K562 (cell line): ENCODE measurements around the gene SUMF1. TPM values are rescaled to one million over a fixed set of nuclear protein-coding genes. Genes with fewer than 3 reads are reported as not detected.

Source experiments
- ATAC-seq: fragments of 200-7000 bp; cut with Tn5 transposase; 3 replicates; pipeline ENCODE4 v1.9.1; 2020; ENCODE audit warnings: moderate library complexity
- BruUV-seq: library from RNA; stranded (reverse); fragments of 400-500 nt; replicated peaks from 2 replicates; lab custom pipeline; 2021; lab: Mats Ljungman, UMichigan
- CTCF ChIA-PET: fragments of 300-600 bp; formaldehyde crosslinking; extraction: SDS; loops from one replicate; lab custom pipeline; 2021; ENCODE audit warnings: low intra/inter-chr PET ratio; lab: Yijun Ruan, JAX
- POLR2A ChIA-PET: fragments of 300-600, 350-650 bp; sonication (Branson Sonifier 250); formaldehyde crosslinking; extraction: SDS; loops from one replicate; lab custom pipeline; 2021; ENCODE audit warnings: antibody characterized with exemption, inconsistent platforms; lab: Yijun Ruan, JAX
- DNase-seq, 4 experiments: peaks; one replicate each; pipeline versions ENCODE4 v3.0.0 to v3.0.0-alpha.2; 2011 to 2018; ENCODE audit warnings: low spot score in 3 of 4, mixed read lengths in 3 of 4; ENCODE audit errors: extremely low read depth in 1 of 4
- FAIRE-seq: peaks from 2 replicates; lab custom pipeline; 2011; peaks lifted over from hg19 to GRCh38; lab: Jason Lieb, UNC
- H2AFZ ChIP-seq: 2 replicates; pipeline ENCODE4 v1.6.0; 2011; ENCODE audit warnings: low read depth, low read length, control low read depth, inconsistent platforms
- H3K27ac ChIP-seq: fragments of 200-600 bp; 3 replicates; pipeline ENCODE4 v1.8.0; 2011; ENCODE audit warnings: low read depth, mild to moderate bottlenecking, control low read depth, inconsistent platforms, low read length, moderate library complexity, mixed read lengths; ENCODE audit errors: extremely low read depth
- H3K27me3 ChIP-seq, 2 experiments: fragments of 300-600 bp in 1 of 2; 2 replicates in 1 of 2; 3 replicates in 1 of 2; pipeline versions ENCODE4 v1.6.0 to v1.8.0; 2011; ENCODE audit warnings: inconsistent platforms in 2 of 2, low read length in 2 of 2, mild to moderate bottlenecking in 1 of 2, mixed read lengths in 1 of 2, moderate library complexity in 1 of 2; ENCODE audit not compliant: control insufficient read depth in 2 of 2, insufficient read depth in 2 of 2
- H3K36me3 ChIP-seq: fragments of 300-600 bp; 3 replicates; pipeline ENCODE4 v1.8.0; 2011; ENCODE audit warnings: mild to moderate bottlenecking, low read length, inconsistent platforms; ENCODE audit not compliant: control insufficient read depth, insufficient read depth
- H3K4me1 ChIP-seq, 2 experiments: fragments of 200-600 bp in 1 of 2; replicated peaks in 1 of 2; 2 replicates in 1 of 2; 3 replicates in 1 of 2; pipeline versions ENCODE4 v1.5.1 to v1.8.0; 2011; ENCODE audit warnings: inconsistent platforms in 2 of 2, low read length in 2 of 2, mild to moderate bottlenecking in 1 of 2, mixed read lengths in 1 of 2, moderate library complexity in 1 of 2; ENCODE audit not compliant: control insufficient read depth in 2 of 2, insufficient read depth in 2 of 2
- H3K4me2 ChIP-seq: 2 replicates; pipeline ENCODE4 v1.6.1; 2011; ENCODE audit warnings: low read length, control low read depth, inconsistent platforms, mixed read lengths; ENCODE audit not compliant: insufficient read depth
- H3K4me3 ChIP-seq: fragments of 200-600 bp; sonication (generic), shearing (Covaris generic); 2 replicates; pipeline ENCODE4 v1.5.1; 2016; ENCODE audit warnings: control low read depth, inconsistent platforms
- H3K79me2 ChIP-seq: fragments of 200-600 bp; 3 replicates; pipeline ENCODE4 v1.8.0; 2011; ENCODE audit warnings: low read length, inconsistent platforms; ENCODE audit not compliant: control insufficient read depth, insufficient read depth
- H3K9ac ChIP-seq, 2 experiments: 2 replicates each; pipeline versions ENCODE4 v1.6.0 to v1.6.1; 2011; ENCODE audit warnings: low read depth in 2 of 2, low read length in 2 of 2, control low read depth in 1 of 2, inconsistent platforms in 1 of 2, mild to moderate bottlenecking in 1 of 2, mixed read lengths in 1 of 2; ENCODE audit not compliant: insufficient read depth in 1 of 2
- H3K9me1 ChIP-seq: one replicate; pipeline ENCODE4 v1.6.0; 2011; ENCODE audit warnings: inconsistent platforms, mild to moderate bottlenecking, low read length, moderate library complexity; ENCODE audit not compliant: control insufficient read depth, insufficient read depth
- H3K9me3 ChIP-seq: replicated peaks from 2 replicates; pipeline ENCODE4 v1.5.1; 2011; ENCODE audit warnings: low read depth, low read length, inconsistent platforms; ENCODE audit not compliant: control insufficient read depth, insufficient read depth
- H4K20me1 ChIP-seq: replicated peaks from 2 replicates; pipeline ENCODE4 v1.6.1; 2011; ENCODE audit warnings: low read length, inconsistent platforms, mixed read lengths; ENCODE audit not compliant: control insufficient read depth, insufficient read depth
- BCOR ChIP-seq: fragments of 450-650 bp; IDR thresholded peaks from 2 replicates; pipeline ENCODE4 v1.6.1; 2016
- HCFC1 ChIP-seq: IDR thresholded peaks from 2 replicates; pipeline ENCODE4 v1.6.1; 2012; ENCODE audit warnings: low read depth, low read length, improper control_type of control experiment
- HLTF ChIP-seq: fragments of 450-650 bp; IDR thresholded peaks from 2 replicates; pipeline ENCODE4 v1.6.1; 2016
- NFIC ChIP-seq: fragments of 450-650 bp; IDR thresholded peaks from 2 replicates; pipeline ENCODE4 v1.6.1; 2017; ENCODE audit warnings: mild to moderate bottlenecking, inconsistent platforms
- NR2C2 ChIP-seq, 2 experiments: fragments of 200-800 bp in 1 of 2; sonication (Bioruptor generic) in 1 of 2; sonication (generic) in 1 of 2; formaldehyde crosslinking in 1 of 2; IDR thresholded peaks; 2 replicates each; pipeline versions ENCODE4 v1.6.1 to v1.8.0; 2016 to 2022; ENCODE audit warnings: mild to moderate bottlenecking in 1 of 2, missing compliant biosample characterization in 1 of 2, missing genetic modification characterization in 1 of 2, missing genetic modification reagents in 1 of 2
- NRF1 ChIP-seq, 2 experiments: fragments of 450-650 bp; IDR thresholded peaks in 1 of 2; conservative IDR thresholded peaks in 1 of 2; 2 replicates each; pipeline ENCODE4 v1.6.1; 2014; ENCODE audit warnings: mild to moderate bottlenecking in 2 of 2
- SMAD4 ChIP-seq: fragments of 250-450 bp; sonication (Bioruptor Pico); conservative IDR thresholded peaks from 2 replicates; pipeline ENCODE4 v1.8.0; 2021; ENCODE audit warnings: inconsistent platforms, mild to moderate bottlenecking, moderate library complexity
- ZNF695 ChIP-seq: fragments of 450-650 bp; formaldehyde crosslinking; IDR thresholded peaks from 2 replicates; pipeline ENCODE4 v1.4.0; 2020; ENCODE audit warnings: mild to moderate bottlenecking, moderate library complexity
- ZSCAN32 ChIP-seq: fragments of 450-650 bp; formaldehyde crosslinking; IDR thresholded peaks from 2 replicates; pipeline ENCODE4 v1.4.0; 2020; ENCODE audit warnings: mild to moderate bottlenecking, moderate library complexity
- WGBS: fragments of 100-300 bp; shearing (Covaris generic); methylation state at CpG from one replicate; pipeline ENCODE4 v1.1.6; 2016; ENCODE audit warnings: low coverage, mixed read lengths; ENCODE audit not compliant: insufficient coverage; ENCODE audit errors: missing lambda C conversion rate; 5-methylcytosine and 5-hydroxymethylcytosine counted together
- in situ Hi-C: fragments of 300-500 bp; cut with MboI; formaldehyde crosslinking; loops from 4 replicates; pipeline ENCODE4 v1.15.0; 2018; ENCODE audit warnings: inconsistent platforms, mixed read lengths
- intact Hi-C: fragments of 100-400 bp; cut with micrococcal nuclease; formaldehyde crosslinking; loops from 2 replicates; pipeline ENCODE4 v1.14.2; 2022
- polyA plus RNA-seq, 8 experiments: library from polyadenylated mRNA; depleted of rRNA in 4 of 8; stranded (reverse) in 5 of 8; unstranded in 3 of 8; fragments of >200 nt; fragmentation: Nextera tagmentation in 2 of 8; fragmentation: Illumina TruSeq in 1 of 8; extraction: Ambion mirVana in 2 of 8; extraction: Trizol in 1 of 8; gene quantifications; 2 replicates each; pipeline versions ENCODE4 v1.2.1 to v1.2.3, GENCODE V29; 2011 to 2014; ENCODE audit warnings: inconsistent platforms in 1 of 8, missing spikeins in 1 of 8
- total RNA-seq, 7 experiments: library from RNA; depleted of rRNA in 6 of 7; stranded (reverse); fragments of >200 nt in 6 of 7; fragmentation: Illumina TruSeq in 2 of 7; extraction: Trizol in 2 of 7; gene quantifications; 2 replicates each; pipeline versions ENCODE4 v1.2.1 to v1.2.3, GENCODE V29; 2011 to 2021; ENCODE audit warnings: low replicate concordance in 1 of 7
- TF ChIP-seq, protein P1 (sequence below): fragments of 200-400 bp; formaldehyde crosslinking; IDR thresholded peaks from 2 replicates; pipeline ENCODE4 v1.6.1; 2017; ENCODE audit warnings: mild to moderate bottlenecking, low read depth, low read length, moderate library complexity
- TF ChIP-seq, protein P2 (sequence below): IDR thresholded peaks from 2 replicates; pipeline ENCODE4 v1.6.1; 2011; ENCODE audit warnings: borderline replicate concordance, low read depth, mild to moderate bottlenecking, moderate library complexity, low read length; ENCODE audit not compliant: insufficient read depth, poor library complexity, severe bottlenecking
- TF ChIP-seq, protein P3 (sequence below): fragments of 200-800 bp; sonication (Bioruptor generic); IDR thresholded peaks from 2 replicates; pipeline ENCODE4 v1.6.1; 2017; ENCODE audit warnings: missing genetic modification characterization, missing compliant biosample characterization
- TF ChIP-seq, protein P4 (sequence below): fragments of 250-450 bp; sonication (Bioruptor Pico); IDR thresholded peaks from 2 replicates; pipeline ENCODE4 v1.8.0; 2021; ENCODE audit warnings: borderline replicate concordance, mild to moderate bottlenecking, moderate library complexity; ENCODE audit not compliant: poor library complexity, severe bottlenecking

The SUMF1 gene
- total and polyA plus RNA-seq, 9 of the 15 experiments (the other 6 are each of a cell fraction or from before 2014, with no cell fraction given), result 1.3 to 7.4 (median 4.2) TPM

DNA sequence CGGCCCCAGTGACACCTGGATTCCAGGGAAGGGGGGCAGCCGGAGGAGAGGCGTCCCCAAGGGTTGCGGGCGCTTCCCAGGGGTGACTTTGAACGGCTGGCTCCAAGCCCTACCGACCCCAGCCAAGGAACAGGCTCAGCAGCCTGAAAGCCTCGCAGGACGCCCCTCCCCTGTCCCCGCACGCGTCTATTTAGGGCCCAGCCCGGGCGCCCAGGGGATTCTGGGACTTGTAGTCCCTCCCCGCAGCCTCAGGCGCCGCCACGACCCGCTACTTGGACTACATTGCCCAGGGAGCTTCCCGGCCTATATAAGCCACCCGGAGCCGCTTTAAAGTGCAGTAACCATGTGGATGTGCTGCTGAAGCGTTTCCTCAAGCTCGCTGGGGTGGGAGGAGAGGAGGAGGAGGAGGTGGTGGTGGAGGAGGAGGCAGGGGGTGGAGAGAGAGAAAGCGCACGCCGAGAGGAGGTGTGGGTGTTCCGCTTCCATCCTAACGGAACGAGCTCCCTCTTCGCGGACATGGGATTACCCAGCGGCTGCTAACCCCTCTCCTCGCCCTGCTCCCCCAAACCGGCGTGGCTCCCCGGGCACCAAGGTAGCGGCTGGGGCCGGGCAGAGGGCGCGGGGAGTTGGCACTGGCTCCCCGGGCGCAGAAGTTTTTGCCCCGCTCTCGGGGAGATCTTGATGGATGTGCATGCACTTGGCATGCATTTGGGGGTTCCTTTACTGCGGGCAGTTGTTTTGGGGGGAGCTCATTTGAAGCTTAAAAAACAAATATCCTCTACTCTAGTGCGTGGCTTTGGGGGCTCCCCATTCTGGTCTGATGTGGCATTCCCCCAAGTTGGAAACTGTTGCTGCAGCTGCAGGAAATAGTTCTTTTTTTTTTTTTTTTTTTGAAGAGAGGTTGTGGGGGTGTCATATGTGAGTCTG, 26.2 kb upstream of the SUMF1 start, which contains the start of gene ITPR1:
ITPR1 (plus strand) TSS at position 335 of the 927 bp plus-strand sequence. CDS start 23,144 bp downstream, outside the sequence.
- FAIRE-seq, result peak; percentile 98
- Histone ChIP-seq H3K27me3 (no peaks in the 10 kb centered on the region), H3K9me3 (no peaks in the 10 kb centered on the region), H3K36me3 (peaks cover 2% of the 10 kb centered on the region; the same call in 1 of the 3 replicates), H3K4me2 (peak within 1 kb of the TSS; percentile 92), H3K9me1 (peaks cover 4% of the 10 kb centered on the region), H3K27ac (peak within 1 kb of the TSS; percentile 52), H3K79me2 (peaks cover 17% of the 10 kb centered on the region; the same call in 2 of the 3 replicates), H4K20me1 (no peaks in the 10 kb centered on the region), H2AFZ (peak within 1 kb of the TSS; percentile 94), H3K9ac (peak within 1 kb of the TSS; percentile 71 to 92), H3K4me3 (peak within 1 kb of the TSS; percentile 61), H3K4me1 (peaks cover 17 to 25% of the 10 kb centered on the region in 2 experiments)
- ATAC-seq, result peak; percentile 93
- POLR2A ChIA-PET, result interaction anchor here (0.5 to 5.3 kb wide), 66 partner anchors 8 to 1234 kb away, joined by 3 to 220 read pairs (median 4); partner anchors contain the start of gene SUMF1
- CTCF ChIA-PET, result no interaction called here
- no TSS peak for BruUV-seq
- in situ Hi-C loops, result no loop called here
- DNase-seq, result peak; percentile 97 to 100 (median 98)
- under 1% methylated on average over 38 of the region's 47 CpGs for WGBS
- intact Hi-C loops, result loop anchor here (1.0 to 2.0 kb wide), 3 partner anchors 26 to 142 kb away; partner anchors contain the start of gene SUMF1
- TF ChIP-seq HCFC1, result peak; percentile 99
- peak; percentile 68 for TF ChIP-seq NFIC
- TF ChIP-seq, protein P1, sequence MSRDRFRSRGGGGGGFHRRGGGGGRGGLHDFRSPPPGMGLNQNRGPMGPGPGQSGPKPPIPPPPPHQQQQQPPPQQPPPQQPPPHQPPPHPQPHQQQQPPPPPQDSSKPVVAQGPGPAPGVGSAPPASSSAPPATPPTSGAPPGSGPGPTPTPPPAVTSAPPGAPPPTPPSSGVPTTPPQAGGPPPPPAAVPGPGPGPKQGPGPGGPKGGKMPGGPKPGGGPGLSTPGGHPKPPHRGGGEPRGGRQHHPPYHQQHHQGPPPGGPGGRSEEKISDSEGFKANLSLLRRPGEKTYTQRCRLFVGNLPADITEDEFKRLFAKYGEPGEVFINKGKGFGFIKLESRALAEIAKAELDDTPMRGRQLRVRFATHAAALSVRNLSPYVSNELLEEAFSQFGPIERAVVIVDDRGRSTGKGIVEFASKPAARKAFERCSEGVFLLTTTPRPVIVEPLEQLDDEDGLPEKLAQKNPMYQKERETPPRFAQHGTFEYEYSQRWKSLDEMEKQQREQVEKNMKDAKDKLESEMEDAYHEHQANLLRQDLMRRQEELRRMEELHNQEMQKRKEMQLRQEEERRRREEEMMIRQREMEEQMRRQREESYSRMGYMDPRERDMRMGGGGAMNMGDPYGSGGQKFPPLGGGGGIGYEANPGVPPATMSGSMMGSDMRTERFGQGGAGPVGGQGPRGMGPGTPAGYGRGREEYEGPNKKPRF, result no peak
- TF ChIP-seq, protein P2, sequence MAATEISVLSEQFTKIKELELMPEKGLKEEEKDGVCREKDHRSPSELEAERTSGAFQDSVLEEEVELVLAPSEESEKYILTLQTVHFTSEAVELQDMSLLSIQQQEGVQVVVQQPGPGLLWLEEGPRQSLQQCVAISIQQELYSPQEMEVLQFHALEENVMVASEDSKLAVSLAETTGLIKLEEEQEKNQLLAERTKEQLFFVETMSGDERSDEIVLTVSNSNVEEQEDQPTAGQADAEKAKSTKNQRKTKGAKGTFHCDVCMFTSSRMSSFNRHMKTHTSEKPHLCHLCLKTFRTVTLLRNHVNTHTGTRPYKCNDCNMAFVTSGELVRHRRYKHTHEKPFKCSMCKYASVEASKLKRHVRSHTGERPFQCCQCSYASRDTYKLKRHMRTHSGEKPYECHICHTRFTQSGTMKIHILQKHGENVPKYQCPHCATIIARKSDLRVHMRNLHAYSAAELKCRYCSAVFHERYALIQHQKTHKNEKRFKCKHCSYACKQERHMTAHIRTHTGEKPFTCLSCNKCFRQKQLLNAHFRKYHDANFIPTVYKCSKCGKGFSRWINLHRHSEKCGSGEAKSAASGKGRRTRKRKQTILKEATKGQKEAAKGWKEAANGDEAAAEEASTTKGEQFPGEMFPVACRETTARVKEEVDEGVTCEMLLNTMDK, result no peak
- no peak; the same call in 1 of the 2 replicates for TF ChIP-seq BCOR
- TF ChIP-seq SMAD4 (CRISPR knock-in tag), result no peak
- TF ChIP-seq ZSCAN32 (CRISPR knock-in tag), result peak; percentile 28; the same call in 1 of the 2 replicates
- TF ChIP-seq, protein P3, sequence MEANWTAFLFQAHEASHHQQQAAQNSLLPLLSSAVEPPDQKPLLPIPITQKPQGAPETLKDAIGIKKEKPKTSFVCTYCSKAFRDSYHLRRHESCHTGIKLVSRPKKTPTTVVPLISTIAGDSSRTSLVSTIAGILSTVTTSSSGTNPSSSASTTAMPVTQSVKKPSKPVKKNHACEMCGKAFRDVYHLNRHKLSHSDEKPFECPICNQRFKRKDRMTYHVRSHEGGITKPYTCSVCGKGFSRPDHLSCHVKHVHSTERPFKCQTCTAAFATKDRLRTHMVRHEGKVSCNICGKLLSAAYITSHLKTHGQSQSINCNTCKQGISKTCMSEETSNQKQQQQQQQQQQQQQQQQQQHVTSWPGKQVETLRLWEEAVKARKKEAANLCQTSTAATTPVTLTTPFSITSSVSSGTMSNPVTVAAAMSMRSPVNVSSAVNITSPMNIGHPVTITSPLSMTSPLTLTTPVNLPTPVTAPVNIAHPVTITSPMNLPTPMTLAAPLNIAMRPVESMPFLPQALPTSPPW (CRISPR knock-in tag), result peak; percentile 97
- no peak for TF ChIP-seq NR2C2 (CRISPR knock-in tag; IDR thresholded peaks at IDR 0.05)
- TF ChIP-seq NR2C2 (tag; IDR thresholded peaks at IDR 0.05), result peak; percentile 79; the same call in 1 of the 2 replicates
- TF ChIP-seq HLTF, result peak; percentile 37; the same call in 1 of the 2 replicates
- TF ChIP-seq ZNF695 (CRISPR knock-in tag), result no peak
- TF ChIP-seq, protein P4, sequence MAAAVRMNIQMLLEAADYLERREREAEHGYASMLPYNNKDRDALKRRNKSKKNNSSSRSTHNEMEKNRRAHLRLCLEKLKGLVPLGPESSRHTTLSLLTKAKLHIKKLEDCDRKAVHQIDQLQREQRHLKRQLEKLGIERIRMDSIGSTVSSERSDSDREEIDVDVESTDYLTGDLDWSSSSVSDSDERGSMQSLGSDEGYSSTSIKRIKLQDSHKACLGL, result peak; percentile 51
- TF ChIP-seq NRF1 (conservative IDR thresholded peaks at IDR 0.05 in 1 of 2, IDR thresholded peaks at IDR 0.05 in 1 of 2), result peak; percentile 73 to 77
